GM19035 (cell line): Measurements from ENCODE around the gene PARD3.

Source experiments
- ATAC-seq: cut with Tn5 transposase; IDR thresholded peaks from one replicate; pipeline ENCODE4 v1.9.1; 2021; ENCODE audit not compliant: unreplicated experiment

The PARD3 gene

GRCh38 chr10:34825414-34825813, 10.3 kb upstream of the PARD3 start:
- ATAC-seq, result no peak

GRCh38 chr10:34824870-34825269, 9.8 kb upstream of the PARD3 start:
- no peak for ATAC-seq

GRCh38 chr10:34821587-34822585, 6.8 kb upstream of the PARD3 start:
- ATAC-seq, result no peak

GRCh38 chr10:34817586-34817985, 2.5 kb upstream of the PARD3 start:
- no peak for ATAC-seq

GRCh38 chr10:34817054-34817453, 2.0 kb upstream of the PARD3 start:
- ATAC-seq, result no peak

GRCh38 chr10:34816501-34817002, 1.5 kb upstream of the PARD3 start:
- ATAC-seq, result no peak

GRCh38 chr10:34816085-34816496, 995 bp upstream of the PARD3 start:
- ATAC-seq, result no peak

GRCh38 chr10:34814913-34815184, 247 bp downstream of the PARD3 start:
- ATAC-seq, result no peak

GRCh38 chr10:34814223-34814912, 728 bp downstream of the PARD3 start:
- no peak for ATAC-seq

- no peak for ATAC-seq
Measured at GRCh38 chr10:34813626-34814222, 1.4 kb downstream of the PARD3 start.

- ATAC-seq, result no peak
Measured at GRCh38 chr10:34812771-34813170, 2.3 kb downstream of the PARD3 start.

- ATAC-seq, result no peak
Measured at GRCh38 chr10:34811968-34812514, 3.1 kb downstream of the PARD3 start.

GRCh38 chr10:34811126-34811967, 3.7 kb downstream of the PARD3 start:
- ATAC-seq, result no peak

GRCh38 chr10:34809796-34810195, 5.3 kb downstream of the PARD3 start:
- ATAC-seq, result no peak

- no peak for ATAC-seq
Measured at GRCh38 chr10:34808801-34809745, 6.0 kb downstream of the PARD3 start.

- ATAC-seq, result no peak
Measured at GRCh38 chr10:34808336-34808735, 6.8 kb downstream of the PARD3 start.

GRCh38 chr10:34804306-34804705, 10.8 kb downstream of the PARD3 start:
- no peak for ATAC-seq

GRCh38 chr10:34802692-34803091, 12.4 kb downstream of the PARD3 start:
- no peak for ATAC-seq

GRCh38 chr10:34801097-34801733, 13.9 kb downstream of the PARD3 start:
- ATAC-seq, result no peak
